Panc1 (cell line): ENCODE measurements around the gene USH2A. TPM values are rescaled to one million over a fixed set of nuclear protein-coding genes. Genes with fewer than 3 reads are reported as not detected.

Source experiments
- ATAC-seq: fragments of 200-7000 bp; cut with Tn5 transposase; 2 replicates; pipeline ENCODE4 v1.9.1; 2020; ENCODE audit warnings: mild to moderate bottlenecking, moderate library complexity
- BruUV-seq: library from RNA; stranded (reverse); fragments of 400-500 nt; replicated peaks from 2 replicates; lab custom pipeline; 2021; lab: Mats Ljungman, UMichigan
- CTCF ChIA-PET: fragments of 300-600 bp; sonication (Branson Sonifier 250); formaldehyde crosslinking; loops from one replicate; lab custom pipeline; 2022; ENCODE audit warnings: antibody characterized with exemption; lab: Charles Lee
- POLR2A ChIA-PET: fragments of 300-600 bp; sonication (Branson Sonifier 250); formaldehyde crosslinking; loops from one replicate; lab custom pipeline; 2022; ENCODE audit warnings: antibody characterized with exemption; lab: Charles Lee
- DNase-seq: peaks from one replicate; pipeline ENCODE4 v3.0.0-alpha.2; 2010; ENCODE audit warnings: low read depth, low spot score
- H3K27ac ChIP-seq: 2 replicates; pipeline ENCODE4 v1.5.1; 2011; ENCODE audit warnings: mild to moderate bottlenecking, low read length, inconsistent platforms
- H3K27me3 ChIP-seq: fragments of 200-500 bp; sonication (Bioruptor generic); 2 replicates; pipeline ENCODE4 v1.6.0; 2014; ENCODE audit warnings: low read length, inconsistent platforms; ENCODE audit not compliant: control insufficient read depth, insufficient read depth
- H3K36me3 ChIP-seq: fragments of 200-500 bp; sonication (Bioruptor generic); 2 replicates; pipeline ENCODE4 v1.5.1; 2014; ENCODE audit warnings: inconsistent platforms, mild to moderate bottlenecking, low read length, moderate library complexity; ENCODE audit not compliant: control insufficient read depth, insufficient read depth
- H3K4me1 ChIP-seq: 2 replicates; pipeline ENCODE4 v1.5.1; 2011; ENCODE audit warnings: inconsistent platforms, mild to moderate bottlenecking, low read length, moderate library complexity; ENCODE audit not compliant: control insufficient read depth, insufficient read depth
- H3K4me3 ChIP-seq, 2 experiments: 2 replicates each; pipeline ENCODE4 v1.5.1; 2011 to 2012; ENCODE audit warnings: low read depth in 2 of 2, low read length in 2 of 2, mild to moderate bottlenecking in 2 of 2, inconsistent platforms in 1 of 2, moderate library complexity in 1 of 2
- H3K9me3 ChIP-seq: fragments of 200-500 bp; sonication (Bioruptor generic); 2 replicates; pipeline ENCODE4 v1.5.1; 2014; ENCODE audit warnings: low read depth, mild to moderate bottlenecking, inconsistent platforms, low read length, moderate library complexity; ENCODE audit not compliant: control insufficient read depth, insufficient read depth
- POLR2AphosphoS5 ChIP-seq: IDR thresholded peaks from 2 replicates; pipeline ENCODE4 v1.6.1; 2012; ENCODE audit warnings: mild to moderate bottlenecking, low read depth, low read length, moderate library complexity
- SIN3A ChIP-seq: IDR thresholded peaks from 2 replicates; pipeline ENCODE4 v1.6.1; 2012; ENCODE audit warnings: low read depth, mild to moderate bottlenecking, low read length, moderate library complexity, borderline replicate concordance; ENCODE audit not compliant: insufficient read depth
- TCF7L2 ChIP-seq: IDR thresholded peaks from 2 replicates; pipeline ENCODE4 v1.6.1; 2011; ENCODE audit warnings: mild to moderate bottlenecking, low read depth, low read length, inconsistent platforms
- in situ Hi-C: cut with HindIII; loops from 2 replicates; pipeline ENCODE4 v1.10.0; 2016; ENCODE audit warnings: low sequenced_read_pairs, low pct_unique_long_range_greater_than_20kb
- intact Hi-C: fragments of 100-400 bp; cut with micrococcal nuclease; formaldehyde crosslinking; loops from one replicate; pipeline ENCODE4 v1.10.0; 2022; ENCODE audit not compliant: unreplicated experiment
- total RNA-seq: library from RNA; stranded (reverse); gene quantifications from one replicate; pipeline ENCODE4 v1.2.1, GENCODE V29; 2021; ENCODE audit not compliant: unreplicated experiment
- TF ChIP-seq, protein P1 (sequence below): fragments of 450-650 bp; IDR thresholded peaks from 2 replicates; pipeline ENCODE4 v1.5.1; 2017; ENCODE audit warnings: mild to moderate bottlenecking
- TF ChIP-seq, protein P2 (sequence below), 2 experiments: IDR thresholded peaks; 2 replicates each; pipeline ENCODE4 v1.6.1; 2011 to 2012; ENCODE audit warnings: low read depth in 2 of 2, control low read depth in 1 of 2, low read length in 1 of 2, mild to moderate bottlenecking in 1 of 2, moderate library complexity in 1 of 2; ENCODE audit not compliant: insufficient read depth in 1 of 2

Gene USH2A
- total RNA-seq, 1 experiment from 2014 or later, result not detected

DNA sequence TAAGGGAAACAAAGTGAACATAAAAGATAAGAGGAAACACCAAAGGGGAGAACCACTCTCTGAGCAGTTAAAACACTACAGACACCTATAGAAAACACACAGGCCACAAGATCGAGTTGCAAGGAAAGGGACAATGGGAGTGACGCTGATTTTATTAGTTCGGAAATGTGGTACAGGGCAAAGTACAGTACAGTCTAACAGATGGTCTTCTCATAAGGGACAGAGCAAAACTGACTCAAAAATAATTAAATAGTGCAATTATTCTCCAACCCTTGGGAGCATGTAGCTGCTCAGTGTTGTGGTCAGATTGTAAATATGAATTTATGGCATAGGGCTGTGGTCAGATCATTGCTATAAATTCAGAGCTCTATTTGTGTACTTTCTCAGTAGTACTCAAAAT is 352.0 kb downstream of the USH2A start:
- CTCF ChIA-PET, result no interaction called here

DNA sequence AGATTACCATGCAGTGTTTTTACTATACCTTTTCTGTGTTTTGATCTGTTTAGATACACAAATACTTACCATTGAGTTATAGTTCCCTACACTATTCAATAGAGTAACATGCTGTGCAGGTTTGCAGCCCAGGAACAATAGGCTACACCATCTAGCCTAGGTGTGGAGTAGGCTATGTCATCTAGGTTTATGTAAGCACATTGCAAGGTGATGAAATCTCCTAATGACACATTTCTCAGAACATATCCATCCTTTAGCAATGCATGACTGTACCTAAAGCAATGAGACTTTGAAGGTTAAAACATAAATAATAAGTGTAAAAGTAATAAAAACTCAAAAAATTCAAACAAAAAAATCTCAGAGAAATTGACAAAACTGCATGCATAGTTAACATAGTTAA is 358.6 kb downstream of the USH2A start:
- in situ Hi-C loops (no loop called here), intact Hi-C loops (no loop called here)
- no peaks in the 10 kb centered on the region for H3K27me3 ChIP-seq
- H3K4me1 ChIP-seq, result no peaks in the 10 kb centered on the region
- no peak overlapping the region for H3K27ac ChIP-seq
- no peak overlapping the region for H3K4me3 ChIP-seq
- POLR2A ChIA-PET, result no interaction called here
- H3K36me3 ChIP-seq, result no peaks in the 10 kb centered on the region
- DNase-seq, result no peak
- BruUV-seq, result no TSS peak
- CTCF ChIA-PET, result no interaction called here
- TF ChIP-seq POLR2AphosphoS5 (no peak), SIN3A (no peak), TCF7L2 (no peak)
- TF ChIP-seq, protein P1, sequence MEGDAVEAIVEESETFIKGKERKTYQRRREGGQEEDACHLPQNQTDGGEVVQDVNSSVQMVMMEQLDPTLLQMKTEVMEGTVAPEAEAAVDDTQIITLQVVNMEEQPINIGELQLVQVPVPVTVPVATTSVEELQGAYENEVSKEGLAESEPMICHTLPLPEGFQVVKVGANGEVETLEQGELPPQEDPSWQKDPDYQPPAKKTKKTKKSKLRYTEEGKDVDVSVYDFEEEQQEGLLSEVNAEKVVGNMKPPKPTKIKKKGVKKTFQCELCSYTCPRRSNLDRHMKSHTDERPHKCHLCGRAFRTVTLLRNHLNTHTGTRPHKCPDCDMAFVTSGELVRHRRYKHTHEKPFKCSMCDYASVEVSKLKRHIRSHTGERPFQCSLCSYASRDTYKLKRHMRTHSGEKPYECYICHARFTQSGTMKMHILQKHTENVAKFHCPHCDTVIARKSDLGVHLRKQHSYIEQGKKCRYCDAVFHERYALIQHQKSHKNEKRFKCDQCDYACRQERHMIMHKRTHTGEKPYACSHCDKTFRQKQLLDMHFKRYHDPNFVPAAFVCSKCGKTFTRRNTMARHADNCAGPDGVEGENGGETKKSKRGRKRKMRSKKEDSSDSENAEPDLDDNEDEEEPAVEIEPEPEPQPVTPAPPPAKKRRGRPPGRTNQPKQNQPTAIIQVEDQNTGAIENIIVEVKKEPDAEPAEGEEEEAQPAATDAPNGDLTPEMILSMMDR, result no peak
- TF ChIP-seq, protein P2, sequence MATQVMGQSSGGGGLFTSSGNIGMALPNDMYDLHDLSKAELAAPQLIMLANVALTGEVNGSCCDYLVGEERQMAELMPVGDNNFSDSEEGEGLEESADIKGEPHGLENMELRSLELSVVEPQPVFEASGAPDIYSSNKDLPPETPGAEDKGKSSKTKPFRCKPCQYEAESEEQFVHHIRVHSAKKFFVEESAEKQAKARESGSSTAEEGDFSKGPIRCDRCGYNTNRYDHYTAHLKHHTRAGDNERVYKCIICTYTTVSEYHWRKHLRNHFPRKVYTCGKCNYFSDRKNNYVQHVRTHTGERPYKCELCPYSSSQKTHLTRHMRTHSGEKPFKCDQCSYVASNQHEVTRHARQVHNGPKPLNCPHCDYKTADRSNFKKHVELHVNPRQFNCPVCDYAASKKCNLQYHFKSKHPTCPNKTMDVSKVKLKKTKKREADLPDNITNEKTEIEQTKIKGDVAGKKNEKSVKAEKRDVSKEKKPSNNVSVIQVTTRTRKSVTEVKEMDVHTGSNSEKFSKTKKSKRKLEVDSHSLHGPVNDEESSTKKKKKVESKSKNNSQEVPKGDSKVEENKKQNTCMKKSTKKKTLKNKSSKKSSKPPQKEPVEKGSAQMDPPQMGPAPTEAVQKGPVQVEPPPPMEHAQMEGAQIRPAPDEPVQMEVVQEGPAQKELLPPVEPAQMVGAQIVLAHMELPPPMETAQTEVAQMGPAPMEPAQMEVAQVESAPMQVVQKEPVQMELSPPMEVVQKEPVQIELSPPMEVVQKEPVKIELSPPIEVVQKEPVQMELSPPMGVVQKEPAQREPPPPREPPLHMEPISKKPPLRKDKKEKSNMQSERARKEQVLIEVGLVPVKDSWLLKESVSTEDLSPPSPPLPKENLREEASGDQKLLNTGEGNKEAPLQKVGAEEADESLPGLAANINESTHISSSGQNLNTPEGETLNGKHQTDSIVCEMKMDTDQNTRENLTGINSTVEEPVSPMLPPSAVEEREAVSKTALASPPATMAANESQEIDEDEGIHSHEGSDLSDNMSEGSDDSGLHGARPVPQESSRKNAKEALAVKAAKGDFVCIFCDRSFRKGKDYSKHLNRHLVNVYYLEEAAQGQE (IDR thresholded peaks at IDR 0.05; ENCODE audit: insufficient read depth in 1 of 2, low read depth in 2 of 2, low read length in 1 of 2), result no peak
- H3K9me3 ChIP-seq, result no peaks in the 10 kb centered on the region
- ATAC-seq, result no peak

More for the DNA sequence above, 352.0 kb downstream of the USH2A start:
- ATAC-seq (no peak), DNase-seq (no peak)
- POLR2A ChIA-PET, result no interaction called here
- Histone ChIP-seq H3K9me3 (no peaks in the 10 kb centered on the region; the same call in 1 of the 2 replicates), H3K27me3 (no peaks in the 10 kb centered on the region), H3K36me3 (no peaks in the 10 kb centered on the region), H3K27ac (no peak overlapping the region), H3K4me1 (no peaks in the 10 kb centered on the region), H3K4me3 (no peak overlapping the region)
- no TSS peak for BruUV-seq
- in situ Hi-C loops, result no loop called here
- intact Hi-C loops, result no loop called here
- TF ChIP-seq, protein P2 (IDR thresholded peaks at IDR 0.05; ENCODE audit: insufficient read depth in 1 of 2, low read depth in 2 of 2, low read length in 1 of 2), result no peak
- TF ChIP-seq SIN3A (no peak), TCF7L2 (no peak), POLR2AphosphoS5 (no peak)
- TF ChIP-seq, protein P1, result no peak
